NCI-H2196 (cell line): ENCODE data around the gene KIF25.

Source experiments
- DNase-seq: peaks from one replicate; lab custom pipeline; 2025; ENCODE audit not compliant: unreplicated experiment; lab: John Stamatoyannopoulos, UW

The KIF25 gene

GRCh38 chr6:168049277-168049676 is 51.8 kb downstream of the KIF25 start:
- DNase-seq: no peak

GRCh38 chr6:168049706-168050224 is 52.3 kb downstream of the KIF25 start:
- no peak for DNase-seq

GRCh38 chr6:168050225-168050880 is 52.9 kb downstream of the KIF25 start:
- DNase-seq: no peak

DNA sequence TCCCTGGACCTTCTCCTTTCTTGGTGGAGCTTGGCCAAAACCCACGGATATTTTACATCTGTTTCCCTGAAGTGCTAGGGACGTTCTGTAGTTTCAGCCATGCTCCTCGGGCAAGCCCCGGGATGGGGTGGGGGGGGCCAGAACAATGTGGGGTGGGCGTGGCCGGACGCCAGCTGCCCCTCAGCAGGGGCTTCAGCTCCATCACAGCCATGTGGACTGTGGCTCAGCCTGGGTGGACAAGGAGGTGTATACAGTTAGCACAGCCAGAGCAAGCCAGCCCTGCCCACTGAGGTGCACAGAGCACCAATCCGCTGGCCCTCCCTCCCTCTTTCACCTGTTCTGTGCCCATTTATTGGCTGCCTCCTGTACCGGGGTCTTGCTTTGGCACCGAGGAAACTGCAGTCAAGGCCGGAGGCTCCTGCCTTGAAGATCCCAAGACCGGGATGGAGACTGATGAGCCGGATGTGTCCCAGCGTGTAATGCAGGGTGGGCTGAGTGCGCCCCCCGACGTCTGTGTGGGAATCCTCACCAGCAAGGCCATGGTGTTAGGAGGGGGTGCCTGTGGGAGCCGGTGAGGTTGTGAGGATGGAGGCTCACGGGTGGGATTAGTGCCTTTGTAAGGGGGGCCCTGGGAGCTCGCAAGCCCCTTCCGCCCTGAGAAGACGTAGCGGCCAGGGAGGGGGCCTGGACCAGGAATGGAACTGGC is 53.6 kb downstream of the KIF25 start:
- DNase-seq: no peak

- DNase-seq: no peak
Observed at GRCh38 chr6:168051648-168052047, 54.2 kb downstream of the KIF25 start.

- no peak for DNase-seq
Observed at GRCh38 chr6:168052291-168052891, 54.9 kb downstream of the KIF25 start.

- DNase-seq: no peak
Observed at GRCh38 chr6:168053086-168053956, 55.9 kb downstream of the KIF25 start.

DNA sequence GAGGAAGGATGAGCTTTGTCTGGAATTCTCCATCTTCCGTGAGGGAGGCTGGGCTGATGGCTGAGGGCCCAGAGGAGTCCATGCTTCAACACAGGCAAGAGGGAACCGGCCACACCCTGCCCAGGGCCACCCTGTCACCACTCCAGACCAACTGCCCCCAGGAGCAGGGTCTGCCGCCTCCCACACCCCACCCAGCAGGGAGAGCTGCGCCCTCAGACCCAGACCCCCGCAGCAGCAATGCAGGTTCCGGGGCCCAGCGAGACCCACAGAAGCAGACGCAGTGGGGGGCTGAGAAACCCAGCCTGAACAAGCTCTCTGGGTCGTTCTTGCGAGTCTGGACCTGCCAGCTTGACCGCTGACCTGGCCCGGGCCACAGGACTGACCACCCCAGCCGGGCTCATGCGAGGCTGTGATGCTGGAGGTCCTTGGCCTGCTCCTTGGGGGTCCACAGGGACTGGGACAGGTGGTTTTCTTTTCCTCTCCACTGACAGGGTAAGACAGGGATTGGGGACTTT is 56.5 kb downstream of the KIF25 start:
- DNase-seq: no peak

DNA sequence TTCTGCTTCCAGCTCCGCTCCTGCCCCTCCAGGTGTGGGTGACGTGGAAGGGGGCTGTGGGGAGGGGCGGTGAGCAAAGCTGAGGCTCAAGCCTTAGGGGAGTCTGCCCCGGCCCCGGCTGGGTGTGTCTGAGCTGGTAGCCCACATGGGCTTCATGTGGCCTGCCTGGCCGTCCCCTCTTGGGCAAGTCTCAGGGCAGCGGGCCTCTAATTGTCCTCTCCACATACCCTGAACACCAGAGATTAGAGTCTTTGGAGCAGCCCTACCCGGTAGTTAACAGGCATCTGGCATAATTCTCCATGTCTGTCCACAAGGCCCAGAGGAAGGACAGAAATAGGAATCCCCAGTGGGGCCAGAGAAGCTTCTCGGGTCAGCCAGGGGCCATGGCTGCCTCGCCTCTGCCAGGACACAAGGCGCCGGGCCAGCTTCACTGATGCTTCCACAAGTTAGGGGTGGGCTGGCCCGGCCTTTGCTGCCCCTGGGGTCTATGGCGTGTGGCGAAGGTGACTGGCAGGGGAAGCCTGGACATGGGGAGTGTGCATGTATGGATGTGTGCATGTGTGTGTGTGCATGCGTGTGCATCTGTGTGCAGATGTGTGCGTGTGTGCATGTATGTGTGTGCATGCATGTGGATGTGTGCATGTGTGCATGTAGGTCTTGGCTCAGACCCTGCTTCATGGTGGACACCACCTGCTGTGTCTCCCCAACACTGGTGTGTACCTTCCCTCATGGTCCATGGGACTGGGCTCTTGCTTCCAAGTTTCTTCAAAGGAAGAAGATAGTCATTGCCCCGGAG is 57.5 kb downstream of the KIF25 start:
- DNase-seq: no peak

DNA sequence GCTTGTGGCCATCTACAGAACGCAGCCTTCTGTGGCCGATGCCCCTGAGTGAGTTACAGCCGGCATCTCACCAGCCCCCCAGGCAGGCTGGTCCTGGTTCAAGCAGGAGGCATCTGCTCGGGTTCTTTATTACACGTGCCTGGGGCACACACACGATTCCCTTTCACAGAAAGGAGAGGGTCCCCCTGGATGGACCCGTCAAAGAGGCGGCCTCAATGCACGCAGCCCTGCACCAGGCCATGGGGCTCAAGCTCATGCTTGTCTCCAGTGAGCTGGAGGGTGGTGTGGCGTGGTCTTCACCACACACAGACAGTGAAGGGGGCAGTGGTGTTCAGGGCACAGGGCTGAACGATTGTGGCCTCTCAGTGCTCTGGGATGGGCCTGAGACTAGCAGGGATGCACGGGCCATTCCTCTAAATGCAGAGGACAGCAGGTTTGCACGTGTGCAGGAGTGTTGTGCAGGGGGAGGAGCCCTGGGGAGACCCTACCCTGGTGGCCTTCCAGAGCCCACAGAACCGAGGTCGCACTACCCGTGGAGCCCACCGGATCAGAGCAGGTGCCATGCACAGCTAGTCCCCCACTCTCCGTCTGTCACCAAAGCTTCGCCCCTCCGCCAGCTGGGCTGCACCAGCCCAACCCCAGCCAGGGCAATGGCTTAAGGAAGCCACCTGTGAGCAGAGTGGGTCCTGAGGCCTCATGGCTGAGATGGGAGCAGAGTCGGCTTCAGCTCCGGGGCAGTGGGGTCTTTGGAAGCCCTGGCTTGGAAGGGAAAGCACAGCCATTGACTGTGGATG is 58.4 kb downstream of the KIF25 start:
- DNase-seq: no peak

GRCh38 chr6:168056892-168057527 is 59.5 kb downstream of the KIF25 start:
- no peak for DNase-seq

GRCh38 chr6:168057836-168058235 is 60.4 kb downstream of the KIF25 start:
- DNase-seq: no peak

- DNase-seq: no peak
Observed at GRCh38 chr6:168058691-168059551, 61.5 kb downstream of the KIF25 start.

DNA sequence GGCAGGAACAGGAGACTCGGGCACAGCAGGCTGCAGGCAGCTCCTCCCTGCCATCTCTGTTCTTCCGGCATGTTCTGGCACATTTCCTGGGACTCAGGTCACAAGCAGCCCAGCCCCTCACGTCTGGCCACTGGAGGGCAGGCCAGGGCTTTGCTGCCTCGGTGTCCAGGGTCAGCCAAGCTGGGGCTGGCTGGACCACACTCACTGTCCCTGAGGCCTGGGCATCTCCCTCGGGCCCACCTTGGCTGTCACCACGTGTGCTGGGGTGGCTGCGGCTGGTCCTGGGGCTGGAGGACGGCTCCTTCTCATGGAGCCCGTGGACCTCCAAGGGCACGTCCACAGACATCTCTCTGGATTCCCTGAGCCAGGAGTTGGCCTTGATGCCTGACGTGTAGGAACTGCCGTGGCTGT is 63.1 kb downstream of the KIF25 start:
- peak; percentile 71 for DNase-seq

GRCh38 chr6:168061269-168062210 is 64.1 kb downstream of the KIF25 start:
- peak; percentile 68 for DNase-seq

DNA sequence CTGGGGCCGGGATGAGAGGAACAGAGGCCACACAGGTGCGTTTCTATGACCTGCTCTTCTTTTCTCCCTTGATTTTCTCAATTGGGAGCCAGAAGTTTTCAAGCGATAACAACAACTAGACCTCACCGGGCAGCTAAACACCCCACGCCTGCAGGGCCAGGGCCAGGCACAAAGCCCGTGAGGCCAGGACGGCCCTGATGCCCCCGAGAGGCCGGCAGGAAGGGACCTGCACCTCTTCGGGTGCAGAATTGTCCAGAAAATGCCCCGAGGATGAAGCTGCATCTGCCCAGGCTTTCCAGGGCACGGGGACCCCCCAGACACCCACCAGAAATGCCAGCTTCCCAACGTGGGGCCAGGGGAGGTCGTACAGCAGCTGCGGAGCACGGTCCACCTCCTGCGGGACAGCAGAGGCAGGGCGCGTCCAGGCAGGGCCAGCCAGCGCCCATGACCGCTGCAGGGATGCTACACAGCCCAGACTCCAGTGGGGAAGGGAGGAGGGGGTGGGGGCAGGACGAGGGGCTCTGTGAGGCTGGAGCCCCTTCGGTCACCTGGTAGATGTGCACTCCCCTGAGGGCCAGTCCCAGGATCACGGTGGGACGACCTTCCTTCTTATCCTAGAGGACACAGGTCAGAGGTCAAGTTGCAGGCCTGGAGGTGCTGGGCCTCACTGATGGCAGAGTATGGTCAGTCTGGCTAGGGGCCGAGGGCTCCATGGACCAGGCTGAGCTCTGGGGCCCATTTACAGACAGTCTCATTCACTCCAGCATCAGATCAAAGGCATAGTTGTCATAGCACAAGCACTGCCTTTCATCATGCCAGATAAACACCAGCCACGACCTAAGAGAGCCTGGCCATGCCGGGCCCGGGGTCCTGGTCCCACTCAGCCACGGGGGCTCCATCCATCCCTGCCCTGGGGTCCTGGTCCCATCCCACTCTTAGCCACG is 65.1 kb downstream of the KIF25 start:
- no peak for DNase-seq
